C4-2B (cell line): Measurements from ENCODE around the gene LYRM1.

ENCODE experiments used
- CTCF ChIP-seq: fragments of 450-650 bp; conservative IDR thresholded peaks from 2 replicates; pipeline ENCODE4 v1.5.1; 2017; ENCODE audit warnings: mild to moderate bottlenecking
- ZFX ChIP-seq: fragments of 450-650 bp; IDR thresholded peaks from 2 replicates; pipeline ENCODE4 v1.6.1; 2017

GRCh38 chr16:20969386-20969785, 68.8 kb downstream of the LYRM1 start:
- TF ChIP-seq CTCF (no peak), ZFX (no peak)
